ENCODE data around the gene RFX4. TPM values are rescaled to one million over a fixed set of nuclear protein-coding genes. Genes with fewer than 3 reads are reported as not detected.
A peak's percentile ranks its signal among the peaks of the same experiment; 100 is the strongest.

RFX4 gene
- total and polyA plus RNA-seq, 2 of the 13 experiments (the other 11 are each of a cell fraction or from before 2014, with no cell fraction given) = not detected

DNA sequence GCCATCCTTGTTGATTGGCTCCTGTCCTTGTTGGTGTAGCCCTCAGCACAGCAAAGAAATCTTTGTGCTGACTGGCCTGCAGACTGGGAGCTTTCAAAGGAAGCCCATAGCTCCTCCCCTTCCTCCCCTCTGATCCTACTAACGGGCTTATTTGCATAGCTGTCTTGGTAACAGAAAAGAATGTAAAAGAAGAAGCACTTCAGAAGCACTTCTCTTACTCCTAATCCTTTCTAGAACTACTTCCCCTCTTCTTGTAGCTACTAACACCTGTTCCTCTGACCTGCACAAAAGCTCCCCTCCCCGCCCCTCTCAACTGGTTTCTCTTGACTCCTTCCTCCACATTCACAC, 177.4 kb downstream of the RFX4 start:
- Histone ChIP-seq H3K9ac (ENCODE audit: insufficient read depth, low read depth, low read length) (peak overlapping the region; percentile 49; the same call in 1 of the 2 replicates), H3K27ac (ENCODE audit: extremely low read length, insufficient read depth, low read length) (no peak overlapping the region), H3K79me2 (ENCODE audit: insufficient read depth, low read length) (no peaks in the 10 kb centered on the region), H3K4me2 (ENCODE audit: low read depth, low read length) (peak overlapping the region; percentile 65), H4K20me1 (ENCODE audit: insufficient read depth, low read length) (no peaks in the 10 kb centered on the region), H2AFZ (ENCODE audit: low read length) (peak overlapping the region; percentile 49), H3K36me3 (replicated peaks in 1 of 2; ENCODE audit: control insufficient read depth in 1 of 2, insufficient read depth in 2 of 2, low read length in 2 of 2) (no peaks in the 10 kb centered on the region), H3K4me3 (replicated peaks in 1 of 3; ENCODE audit: insufficient read depth in 1 of 3, low read depth in 2 of 3, low read length in 3 of 3) (0 out of 6 replicates have a peak overlapping the region, but pooled peaks of 1 of the 3 experiments have one; percentile 16), H3K4me1 (ENCODE audit: insufficient read depth, low read length) (peaks cover 49% of the 10 kb centered on the region), H3K27me3 (ENCODE audit: control insufficient read depth in 1 of 2, insufficient read depth in 2 of 2, low read length in 2 of 2) (no peaks in the 10 kb centered on the region; a peak in 1 of 5 replicates), H3K9me3 (ENCODE audit: low read length) (no peaks in the 10 kb centered on the region)
- FAIRE-seq (no peak), ATAC-seq (no peak; the same call in 2 of the 3 replicates), DNase-seq (ENCODE audit: low spot score) (no peak)
- WGBS (ENCODE audit: low lambda C conversion rate) = 30% methylated on average over 2 of the region's 2 CpGs
- BruUV-seq (replicated peaks) = no TSS peak
- in situ Hi-C loops (cut with HindIII; ENCODE audit: extremely low pct_ligation_motif_present, low pct_unique_long_range_greater_than_20kb) (no loop called here), intact Hi-C loops (cut with micrococcal nuclease; ENCODE audit: unreplicated experiment) (no loop called here)
- ChIA-PET POLR2A (interaction anchor here (0.6 kb wide), 1 partner anchor 12 kb away, joined by 3 read pairs; no protein-coding TSS in a partner anchor), CTCF (ENCODE audit: low intra/inter-chr PET ratio, low total read pairs) (no interaction called here)
- no peak for TF ChIP-seq KLF9 (CRISPR knock-in tag; IDR thresholded peaks at IDR 0.05; ENCODE audit: low read depth)
- TF ChIP-seq, protein P1, sequence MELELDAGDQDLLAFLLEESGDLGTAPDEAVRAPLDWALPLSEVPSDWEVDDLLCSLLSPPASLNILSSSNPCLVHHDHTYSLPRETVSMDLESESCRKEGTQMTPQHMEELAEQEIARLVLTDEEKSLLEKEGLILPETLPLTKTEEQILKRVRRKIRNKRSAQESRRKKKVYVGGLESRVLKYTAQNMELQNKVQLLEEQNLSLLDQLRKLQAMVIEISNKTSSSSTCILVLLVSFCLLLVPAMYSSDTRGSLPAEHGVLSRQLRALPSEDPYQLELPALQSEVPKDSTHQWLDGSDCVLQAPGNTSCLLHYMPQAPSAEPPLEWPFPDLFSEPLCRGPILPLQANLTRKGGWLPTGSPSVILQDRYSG (CRISPR knock-in tag; IDR thresholded peaks at IDR 0.05) = no peak
- no peak for TF ChIP-seq DMAP1 (CRISPR knock-in tag; IDR thresholded peaks at IDR 0.05)
- TF ChIP-seq ONECUT2 (CRISPR knock-in tag; IDR thresholded peaks at IDR 0.05) = no peak
- no peak for TF ChIP-seq ZNF121 (CRISPR knock-in tag; IDR thresholded peaks at IDR 0.05)
- TF ChIP-seq, protein P2, sequence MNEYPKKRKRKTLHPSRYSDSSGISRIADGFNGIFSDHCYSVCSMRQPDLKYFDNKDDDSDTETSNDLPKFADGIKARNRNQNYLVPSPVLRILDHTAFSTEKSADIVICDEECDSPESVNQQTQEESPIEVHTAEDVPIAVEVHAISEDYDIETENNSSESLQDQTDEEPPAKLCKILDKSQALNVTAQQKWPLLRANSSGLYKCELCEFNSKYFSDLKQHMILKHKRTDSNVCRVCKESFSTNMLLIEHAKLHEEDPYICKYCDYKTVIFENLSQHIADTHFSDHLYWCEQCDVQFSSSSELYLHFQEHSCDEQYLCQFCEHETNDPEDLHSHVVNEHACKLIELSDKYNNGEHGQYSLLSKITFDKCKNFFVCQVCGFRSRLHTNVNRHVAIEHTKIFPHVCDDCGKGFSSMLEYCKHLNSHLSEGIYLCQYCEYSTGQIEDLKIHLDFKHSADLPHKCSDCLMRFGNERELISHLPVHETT (CRISPR knock-in tag; conservative IDR thresholded peaks at IDR 0.05) = no peak
- no peak for TF ChIP-seq ZNF543 (CRISPR knock-in tag; IDR thresholded peaks at IDR 0.05)
- no peak for TF ChIP-seq MATR3 (CRISPR knock-in tag; IDR thresholded peaks at IDR 0.05)
- no peak for TF ChIP-seq TEAD2 (CRISPR knock-in tag; IDR thresholded peaks at IDR 0.05)
- TF ChIP-seq, protein P3, sequence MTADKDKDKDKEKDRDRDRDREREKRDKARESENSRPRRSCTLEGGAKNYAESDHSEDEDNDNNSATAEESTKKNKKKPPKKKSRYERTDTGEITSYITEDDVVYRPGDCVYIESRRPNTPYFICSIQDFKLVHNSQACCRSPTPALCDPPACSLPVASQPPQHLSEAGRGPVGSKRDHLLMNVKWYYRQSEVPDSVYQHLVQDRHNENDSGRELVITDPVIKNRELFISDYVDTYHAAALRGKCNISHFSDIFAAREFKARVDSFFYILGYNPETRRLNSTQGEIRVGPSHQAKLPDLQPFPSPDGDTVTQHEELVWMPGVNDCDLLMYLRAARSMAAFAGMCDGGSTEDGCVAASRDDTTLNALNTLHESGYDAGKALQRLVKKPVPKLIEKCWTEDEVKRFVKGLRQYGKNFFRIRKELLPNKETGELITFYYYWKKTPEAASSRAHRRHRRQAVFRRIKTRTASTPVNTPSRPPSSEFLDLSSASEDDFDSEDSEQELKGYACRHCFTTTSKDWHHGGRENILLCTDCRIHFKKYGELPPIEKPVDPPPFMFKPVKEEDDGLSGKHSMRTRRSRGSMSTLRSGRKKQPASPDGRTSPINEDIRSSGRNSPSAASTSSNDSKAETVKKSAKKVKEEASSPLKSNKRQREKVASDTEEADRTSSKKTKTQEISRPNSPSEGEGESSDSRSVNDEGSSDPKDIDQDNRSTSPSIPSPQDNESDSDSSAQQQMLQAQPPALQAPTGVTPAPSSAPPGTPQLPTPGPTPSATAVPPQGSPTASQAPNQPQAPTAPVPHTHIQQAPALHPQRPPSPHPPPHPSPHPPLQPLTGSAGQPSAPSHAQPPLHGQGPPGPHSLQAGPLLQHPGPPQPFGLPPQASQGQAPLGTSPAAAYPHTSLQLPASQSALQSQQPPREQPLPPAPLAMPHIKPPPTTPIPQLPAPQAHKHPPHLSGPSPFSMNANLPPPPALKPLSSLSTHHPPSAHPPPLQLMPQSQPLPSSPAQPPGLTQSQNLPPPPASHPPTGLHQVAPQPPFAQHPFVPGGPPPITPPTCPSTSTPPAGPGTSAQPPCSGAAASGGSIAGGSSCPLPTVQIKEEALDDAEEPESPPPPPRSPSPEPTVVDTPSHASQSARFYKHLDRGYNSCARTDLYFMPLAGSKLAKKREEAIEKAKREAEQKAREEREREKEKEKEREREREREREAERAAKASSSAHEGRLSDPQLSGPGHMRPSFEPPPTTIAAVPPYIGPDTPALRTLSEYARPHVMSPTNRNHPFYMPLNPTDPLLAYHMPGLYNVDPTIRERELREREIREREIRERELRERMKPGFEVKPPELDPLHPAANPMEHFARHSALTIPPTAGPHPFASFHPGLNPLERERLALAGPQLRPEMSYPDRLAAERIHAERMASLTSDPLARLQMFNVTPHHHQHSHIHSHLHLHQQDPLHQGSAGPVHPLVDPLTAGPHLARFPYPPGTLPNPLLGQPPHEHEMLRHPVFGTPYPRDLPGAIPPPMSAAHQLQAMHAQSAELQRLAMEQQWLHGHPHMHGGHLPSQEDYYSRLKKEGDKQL (CRISPR knock-in tag; IDR thresholded peaks at IDR 0.05; ENCODE audit: low read depth) = no peak
- TF ChIP-seq ZNF530 (CRISPR knock-in tag; IDR thresholded peaks at IDR 0.05; ENCODE audit: low read depth) = no peak
- TF ChIP-seq, protein P4, sequence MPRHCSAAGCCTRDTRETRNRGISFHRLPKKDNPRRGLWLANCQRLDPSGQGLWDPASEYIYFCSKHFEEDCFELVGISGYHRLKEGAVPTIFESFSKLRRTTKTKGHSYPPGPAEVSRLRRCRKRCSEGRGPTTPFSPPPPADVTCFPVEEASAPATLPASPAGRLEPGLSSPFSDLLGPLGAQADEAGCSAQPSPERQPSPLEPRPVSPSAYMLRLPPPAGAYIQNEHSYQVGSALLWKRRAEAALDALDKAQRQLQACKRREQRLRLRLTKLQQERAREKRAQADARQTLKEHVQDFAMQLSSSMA (CRISPR knock-in tag; IDR thresholded peaks at IDR 0.05) = no peak
- no peak for TF ChIP-seq ZIK1 (CRISPR knock-in tag; IDR thresholded peaks at IDR 0.05; ENCODE audit: borderline replicate concordance, low read depth)
- no peak for TF ChIP-seq WIZ (CRISPR knock-in tag; IDR thresholded peaks at IDR 0.05)
- TF ChIP-seq ZNF136 (CRISPR knock-in tag; IDR thresholded peaks at IDR 0.05; ENCODE audit: low read depth) = no peak
- no peak for TF ChIP-seq THAP11 (CRISPR knock-in tag; IDR thresholded peaks at IDR 0.05)
- no peak for TF ChIP-seq ZFAT (CRISPR knock-in tag; conservative IDR thresholded peaks at IDR 0.05)
- TF ChIP-seq ZNF292 (CRISPR knock-in tag; IDR thresholded peaks at IDR 0.05; ENCODE audit: borderline replicate concordance, low read depth) = no peak
- no peak for TF ChIP-seq CENPX (CRISPR knock-in tag; IDR thresholded peaks at IDR 0.05)
